Activated T-cell treated with anti-CD3 and anti-CD28 coated beads for 1 hour (primary cell): ENCODE results near the gene EDNRA.

Experiments used
- DNase-seq: peaks from one replicate; pipeline ENCODE4 v3.0.0-alpha.2; 2020; ENCODE audit warnings: low read depth

EDNRA gene

GRCh38 chr4:147589586-147589985 lies 108.7 kb downstream of the EDNRA start:
- no peak for DNase-seq

DNA sequence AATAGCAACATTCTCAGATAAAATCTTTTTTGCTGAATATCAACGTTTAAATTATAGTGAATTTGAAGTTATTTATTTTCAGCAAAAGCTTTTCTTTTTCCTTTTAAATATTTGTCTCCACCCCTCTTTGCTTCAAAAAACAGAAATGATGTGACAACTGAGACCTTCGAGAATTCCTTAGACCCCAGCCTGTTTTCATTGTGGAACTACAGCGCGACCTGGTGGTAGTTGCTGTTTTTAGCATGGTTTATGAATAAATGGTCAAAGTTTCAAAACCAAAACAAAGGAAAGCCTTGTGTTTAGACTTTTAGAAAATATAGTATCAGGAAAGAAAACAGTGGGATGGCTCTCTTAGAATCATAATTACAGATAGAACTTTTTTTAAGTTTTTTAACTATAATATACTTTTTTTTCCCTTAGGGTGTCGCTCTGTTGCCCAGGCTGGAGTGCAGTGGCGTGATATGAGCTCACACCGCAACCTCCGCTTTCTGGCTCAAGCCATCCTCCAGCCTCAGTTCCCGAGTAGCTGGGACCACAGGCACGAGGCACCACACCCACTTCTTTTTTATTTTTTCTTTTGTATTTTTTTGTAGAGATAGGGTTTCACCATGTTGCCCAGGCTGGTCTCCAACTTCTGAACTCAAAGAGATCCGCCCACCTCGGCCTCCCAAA lies 109.5 kb downstream of the EDNRA start:
- DNase-seq, result peak; percentile 14

DNA sequence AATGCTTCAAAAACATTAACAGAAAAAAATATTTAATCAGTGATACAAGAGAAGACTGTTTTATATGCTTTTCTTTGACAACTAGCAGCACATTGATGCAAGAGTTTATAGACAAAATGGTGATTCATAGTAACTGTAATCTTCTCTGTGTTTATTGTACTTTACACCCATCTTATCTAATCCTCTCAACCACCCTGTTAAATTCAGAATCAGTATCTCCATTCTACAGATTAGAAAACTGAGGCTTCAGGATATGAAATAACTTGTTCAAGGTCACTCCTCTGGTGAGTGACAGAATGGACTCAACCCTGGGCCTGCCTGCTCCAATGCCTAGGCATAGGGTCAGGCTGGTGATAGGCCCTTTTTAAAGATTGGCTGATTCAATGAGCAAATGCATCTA lies 110.2 kb downstream of the EDNRA start:
- DNase-seq, result no peak

DNA sequence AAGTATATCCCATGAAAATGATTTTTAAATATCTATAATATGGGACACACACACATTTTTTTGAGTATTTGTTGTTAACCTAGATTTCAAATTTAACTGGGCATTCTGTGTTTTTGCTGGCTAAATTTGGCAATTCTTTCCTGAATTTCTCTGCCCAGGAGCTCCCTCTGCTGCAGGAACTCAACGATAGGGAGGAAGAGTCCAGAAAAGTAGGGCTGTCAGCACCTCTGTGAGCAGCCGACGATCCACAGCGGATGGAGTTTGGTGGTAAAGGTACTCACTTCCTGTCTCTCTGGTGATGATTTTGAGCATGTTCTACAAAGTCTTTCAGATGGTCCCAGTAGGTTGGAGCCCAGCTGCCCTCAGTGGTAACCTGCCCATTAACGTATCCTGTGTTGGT lies 113.2 kb downstream of the EDNRA start:
- DNase-seq, result no peak
